B cell (primary cell): ENCODE measurements around the gene HEYL. TPM values are rescaled to one million over a fixed set of nuclear protein-coding genes. Genes with fewer than 3 reads are reported as not detected.

Experiments used
- ATAC-seq: fragments of 200-7000 bp; cut with Tn5 transposase; one replicate; pipeline ENCODE4 v1.10.0; 2021; ENCODE audit warnings: low read depth, mild to moderate bottlenecking, moderate number of reproducible peaks, moderate library complexity
- CTCF ChIA-PET: fragments of 350-600 bp; sonication (Branson Sonifier 250); formaldehyde crosslinking; loops from one replicate; lab custom pipeline; 2021; ENCODE audit warnings: antibody characterized with exemption, inconsistent platforms; lab: Charles Lee
- POLR2A ChIA-PET: fragments of 350-600 bp; sonication (Branson Sonifier 250); formaldehyde crosslinking; loops from one replicate; lab custom pipeline; 2021; ENCODE audit warnings: antibody characterized with exemption; lab: Charles Lee
- DNase-seq: peaks from one replicate; pipeline ENCODE4 v3.0.0; 2013
- H2AFZ ChIP-seq: 2 replicates; pipeline ENCODE4 v1.6.1; 2012; ENCODE audit warnings: mild to moderate bottlenecking, low read depth, low read length; ENCODE audit not compliant: insufficient read depth, poor library complexity, severe bottlenecking
- H3K27ac ChIP-seq, 2 donors: 1 replicate in 1 of 2; 2 replicates in 1 of 2; pipeline ENCODE4 v1.5.1; 2012 to 2013; ENCODE audit warnings: low read length in 2 of 2, mild to moderate bottlenecking in 2 of 2, moderate library complexity in 1 of 2
- H3K27me3 ChIP-seq, 4 experiments: fragments of 200-600 bp in 1 of 4; sonication (generic) in 1 of 4; replicated peaks in 1 of 4; 1 replicate in 2 of 4; 2 replicates in 2 of 4; pipeline versions ENCODE4 v1.6.1 to v1.7.0; 2013 to 2016; ENCODE audit warnings: low read length in 3 of 4, mild to moderate bottlenecking in 2 of 4, mixed read lengths in 1 of 4, moderate library complexity in 1 of 4; ENCODE audit not compliant: insufficient read depth in 4 of 4, control insufficient read depth in 3 of 4; ENCODE audit errors: control extremely low read depth in 1 of 4
- H3K36me3 ChIP-seq, 2 experiments: replicated peaks in 1 of 2; 1 replicate in 1 of 2; 2 replicates in 1 of 2; pipeline versions ENCODE4 v1.6.1 to v1.7.1; 2013; ENCODE audit warnings: low read length in 1 of 2; ENCODE audit not compliant: insufficient read depth in 2 of 2, control insufficient read depth in 1 of 2; ENCODE audit errors: control extremely low read depth in 1 of 2, extremely low read depth in 1 of 2
- H3K4me1 ChIP-seq, 2 donors: fragments of 200-600 bp in 1 of 2; sonication (generic) in 1 of 2; 1 replicate in 1 of 2; 2 replicates in 1 of 2; pipeline versions ENCODE4 v1.5.1 to v1.6.1; 2013 to 2017; ENCODE audit warnings: low read length in 2 of 2; ENCODE audit not compliant: control insufficient read depth in 2 of 2, insufficient read depth in 2 of 2
- H3K4me2 ChIP-seq: replicated peaks from 2 replicates; pipeline ENCODE3; 2012; ENCODE audit warnings: mild to moderate bottlenecking, low read depth, low read length; ENCODE audit not compliant: poor library complexity, severe bottlenecking
- H3K4me3 ChIP-seq, 5 experiments: fragments of 200-600 bp in 1 of 5; sonication (generic) in 1 of 5; 1 replicate in 3 of 5; 2 replicates in 2 of 5; pipeline versions ENCODE4 v1.5.1 to v1.7.0; 2011 to 2016; ENCODE audit warnings: low read length in 4 of 5, mild to moderate bottlenecking in 4 of 5, low read depth in 2 of 5, control low read depth in 1 of 5, moderate library complexity in 1 of 5; ENCODE audit not compliant: insufficient read depth in 1 of 5; ENCODE audit errors: control extremely low read depth in 1 of 5, extremely low read depth in 1 of 5
- H3K79me2 ChIP-seq: fragments of 200-600 bp; sonication (generic); one replicate; pipeline ENCODE4 v1.6.0; 2016; ENCODE audit warnings: low read length; ENCODE audit not compliant: control insufficient read depth, insufficient read depth
- H3K9ac ChIP-seq: fragments of 200-600 bp; sonication (generic); 2 replicates; pipeline ENCODE4 v1.6.1; 2017; ENCODE audit warnings: mild to moderate bottlenecking, low read length, moderate library complexity
- H3K9me3 ChIP-seq, 3 donors: one replicate each; pipeline versions ENCODE4 v1.6.1 to v1.7.1; 2013; ENCODE audit warnings: low read length in 2 of 3; ENCODE audit not compliant: control insufficient read depth in 2 of 3, insufficient read depth in 1 of 3; ENCODE audit errors: control extremely low read depth in 1 of 3
- H4K20me1 ChIP-seq: 2 replicates; pipeline ENCODE4 v1.6.0; 2012; ENCODE audit warnings: mild to moderate bottlenecking, low read length; ENCODE audit not compliant: insufficient read depth, control insufficient read depth, poor library complexity, severe bottlenecking
- H3K27ac Mint-ChIP-seq: one replicate; pipeline ENCODE4 v1.8.0; 2021; ENCODE audit warnings: mixed read lengths
- H3K27me3 Mint-ChIP-seq: one replicate; pipeline ENCODE4 v1.8.0; 2021; ENCODE audit warnings: mixed read lengths
- H3K4me1 Mint-ChIP-seq: one replicate; pipeline ENCODE4 v1.8.0; 2021; ENCODE audit warnings: mixed read lengths
- H3K4me3 Mint-ChIP-seq: one replicate; pipeline ENCODE4 v1.8.0; 2021; ENCODE audit warnings: mixed read lengths
- H3K9me3 Mint-ChIP-seq: one replicate; pipeline ENCODE4 v1.8.0; 2022; ENCODE audit warnings: mixed read lengths; ENCODE audit not compliant: insufficient read depth
- EZH2 ChIP-seq: IDR thresholded peaks from 2 replicates; pipeline ENCODE4 v1.6.1; 2012; ENCODE audit warnings: borderline replicate concordance, low read depth, mild to moderate bottlenecking, moderate library complexity, low read length; ENCODE audit not compliant: insufficient read depth, poor library complexity, severe bottlenecking
- WGBS: methylation state at CpG from one replicate; pipeline ENCODE4 v1.1.5; 2013; ENCODE audit warnings: missing lambda C conversion rate; ENCODE audit not compliant: insufficient coverage; 5-methylcytosine and 5-hydroxymethylcytosine counted together
- intact Hi-C: fragments of 100-400 bp; cut with micrococcal nuclease; formaldehyde crosslinking; loops from one replicate; pipeline ENCODE4 v1.10.0; 2022
- polyA plus RNA-seq: library from polyadenylated mRNA; depleted of rRNA; stranded (reverse); fragments of >200 nt; gene quantifications from 2 replicates; pipeline ENCODE4 v1.2.3, GENCODE V29; 2012
- total RNA-seq, 2 donors: library from RNA; stranded (reverse); fragments of 120-200 nt in 1 of 2; gene quantifications; 1 replicate in 1 of 2; 2 replicates in 1 of 2; pipeline versions ENCODE4 v1.2.3 to v1.2.4, GENCODE V29; 2013 to 2022
- TF ChIP-seq, protein P1 (sequence below): fragments of 200-600 bp; IDR thresholded peaks from one replicate; pipeline ENCODE4 v1.8.0; 2022; ENCODE audit warnings: antibody characterized with exemption, mild to moderate bottlenecking

The HEYL gene
- total and polyA plus RNA-seq, 2 donors (not counting 1 experiment from before 2014, with no cell fraction given), result 0.12 TPM; not detected in 1

GRCh38 chr1:39631361-39632322 lies 7.8 kb downstream of the HEYL start:
- no peaks in the 10 kb centered on the region for H4K20me1 ChIP-seq
- no peaks in the 10 kb centered on the region for H3K4me1 ChIP-seq
- no peak overlapping the region for H3K9ac ChIP-seq
- no peaks in the 10 kb centered on the region for H3K79me2 ChIP-seq
- no peak overlapping the region for H3K4me2 ChIP-seq
- no peak overlapping the region for H3K4me3 ChIP-seq
- H3K36me3 ChIP-seq, result no peaks in the 10 kb centered on the region
- no peaks in the 10 kb centered on the region for H3K4me1 Mint-ChIP-seq
- intact Hi-C loops, result no loop called here
- ChIA-PET POLR2A (no interaction called here), CTCF (interaction anchor here (1.4 kb wide), 1 partner anchor 20 kb away, joined by 4 read pairs; no protein-coding TSS in a partner anchor)
- H3K9me3 ChIP-seq, result no peaks in the 10 kb centered on the region
- ATAC-seq (no peak), DNase-seq (no peak)
- peaks cover 0 to 1% (median 0%) of the 10 kb centered on the region in 4 experiments for H3K27me3 ChIP-seq
- H3K27me3 Mint-ChIP-seq, result peaks cover 35% of the 10 kb centered on the region
- no peak overlapping the region for H3K4me3 Mint-ChIP-seq
- H3K27ac Mint-ChIP-seq, result no peak overlapping the region
- 71% methylated on average over 4 of the region's 16 CpGs for WGBS
- no peak overlapping the region for H2AFZ ChIP-seq
- TF ChIP-seq, protein P1, sequence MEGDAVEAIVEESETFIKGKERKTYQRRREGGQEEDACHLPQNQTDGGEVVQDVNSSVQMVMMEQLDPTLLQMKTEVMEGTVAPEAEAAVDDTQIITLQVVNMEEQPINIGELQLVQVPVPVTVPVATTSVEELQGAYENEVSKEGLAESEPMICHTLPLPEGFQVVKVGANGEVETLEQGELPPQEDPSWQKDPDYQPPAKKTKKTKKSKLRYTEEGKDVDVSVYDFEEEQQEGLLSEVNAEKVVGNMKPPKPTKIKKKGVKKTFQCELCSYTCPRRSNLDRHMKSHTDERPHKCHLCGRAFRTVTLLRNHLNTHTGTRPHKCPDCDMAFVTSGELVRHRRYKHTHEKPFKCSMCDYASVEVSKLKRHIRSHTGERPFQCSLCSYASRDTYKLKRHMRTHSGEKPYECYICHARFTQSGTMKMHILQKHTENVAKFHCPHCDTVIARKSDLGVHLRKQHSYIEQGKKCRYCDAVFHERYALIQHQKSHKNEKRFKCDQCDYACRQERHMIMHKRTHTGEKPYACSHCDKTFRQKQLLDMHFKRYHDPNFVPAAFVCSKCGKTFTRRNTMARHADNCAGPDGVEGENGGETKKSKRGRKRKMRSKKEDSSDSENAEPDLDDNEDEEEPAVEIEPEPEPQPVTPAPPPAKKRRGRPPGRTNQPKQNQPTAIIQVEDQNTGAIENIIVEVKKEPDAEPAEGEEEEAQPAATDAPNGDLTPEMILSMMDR, result no peak
- no peaks in the 10 kb centered on the region for H3K9me3 Mint-ChIP-seq
- no peak overlapping the region for H3K27ac ChIP-seq

DNA sequence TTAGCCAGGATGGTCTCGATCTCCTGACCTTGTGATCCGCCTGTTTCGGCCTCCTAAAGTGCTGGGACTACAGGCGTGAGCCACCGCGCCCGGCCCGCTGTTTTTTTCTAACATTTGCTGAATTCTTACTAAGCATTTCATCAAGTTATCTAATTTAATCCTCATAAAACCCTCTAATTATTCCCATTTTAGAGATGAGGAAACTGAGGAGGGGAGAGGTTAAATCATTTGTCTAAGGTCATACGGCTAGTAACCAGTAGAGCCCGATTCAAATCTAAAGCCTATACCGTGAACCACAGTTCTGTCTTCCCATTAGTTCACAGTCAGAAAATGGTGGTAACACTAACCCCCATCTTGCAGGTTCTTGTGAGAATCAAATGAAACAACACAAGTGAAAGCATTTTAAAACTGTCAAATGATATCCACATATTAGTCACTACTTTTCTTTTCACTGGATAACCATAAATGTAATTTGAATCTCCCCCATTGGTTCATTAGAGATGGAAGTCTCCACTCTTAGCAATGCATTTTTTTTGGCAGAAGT lies 10.6 kb downstream of the HEYL start:
- ChIA-PET POLR2A (no interaction called here), CTCF (interaction anchor here (1.0 kb wide), 1 partner anchor 18 kb away, joined by 4 read pairs; no protein-coding TSS in a partner anchor)
- intact Hi-C loops, result no loop called here
- no peaks in the 10 kb centered on the region for H3K79me2 ChIP-seq
- no peaks in the 10 kb centered on the region for H4K20me1 ChIP-seq
- TF ChIP-seq, protein P1, result no peak
- no peak for TF ChIP-seq EZH2
- peaks cover 0 to 8% (median 0%) of the 10 kb centered on the region in 4 experiments for H3K27me3 ChIP-seq
- WGBS, result 67% methylated on average over 3 of the region's 11 CpGs
- no peak for DNase-seq
- H3K4me3 ChIP-seq, result no peak overlapping the region
- H3K27ac ChIP-seq, result no peak overlapping the region
- no peak overlapping the region for H3K4me2 ChIP-seq
- Mint-ChIP-seq H3K4me1 (no peaks in the 10 kb centered on the region), H3K9me3 (no peaks in the 10 kb centered on the region), H3K4me3 (no peak overlapping the region), H3K27ac (no peak overlapping the region), H3K27me3 (peaks cover 23% of the 10 kb centered on the region)
- no peak overlapping the region for H3K9ac ChIP-seq
- ATAC-seq, result no peak
- H3K36me3 ChIP-seq, result no peaks in the 10 kb centered on the region
- H2AFZ ChIP-seq, result no peak overlapping the region
- H3K4me1 ChIP-seq, result no peaks in the 10 kb centered on the region
- H3K9me3 ChIP-seq, result no peaks in the 10 kb centered on the region
